Heart left ventricle (tissue), 13 donors: Measurements from ENCODE around the gene SURF6.

Source experiments
- POLR2A ChIP-seq, 2 donors: fragments of 450-650 bp; IDR thresholded peaks; one replicate each; pipeline ENCODE4 v1.6.1; 2017; ENCODE audit warnings: antibody characterized with exemption in 2 of 2, mild to moderate bottlenecking in 2 of 2, moderate library complexity in 2 of 2
- TF ChIP-seq, protein P1 (sequence below), 12 donors: fragments of 200-600 bp; sonication (generic) in 4 of 12; IDR thresholded peaks; one replicate each; pipeline versions ENCODE4 v1.5.0 to v1.8.0; 2018 to 2022; ENCODE audit warnings: antibody characterized with exemption in 12 of 12, mild to moderate bottlenecking in 5 of 12
- donor health status: ischemic (EF 13 %, LVEDD 7.1; RV severe dilation, severe dysfunction).
- donor health status: DM: no; HTN: yes; CAD: no.
- donor health status: DM: no; HTN: no; CAD: no.
- donor health status: ischemic (EF 25% LVEDD 6.9; RV normal size, moderate dysfunction).
- donor health status: ischemic (EF 25% LVEDD 5.7; RV mildly dilated, moderate dysfunction).
- donor health status: ischemic (EF 35%, LVEDD 5.7; RV mildly dilated, moderate dysfunction).
- donor health status: nonischemic (EF 11% LVEDD 7.7; RV severe dilation, severe dysfunction).
- donor health status: DM: yes; HTN: yes; CAD: no.
- donor health status: PGD.
- donor health status: ischemic (EF 29% LVEDD 5.4; RV normal size, mild dysfunction).
- donor health status: nonischemic (EF 23%, LVEDD 6.1; RV moderate dilation, normal function).

DNA sequence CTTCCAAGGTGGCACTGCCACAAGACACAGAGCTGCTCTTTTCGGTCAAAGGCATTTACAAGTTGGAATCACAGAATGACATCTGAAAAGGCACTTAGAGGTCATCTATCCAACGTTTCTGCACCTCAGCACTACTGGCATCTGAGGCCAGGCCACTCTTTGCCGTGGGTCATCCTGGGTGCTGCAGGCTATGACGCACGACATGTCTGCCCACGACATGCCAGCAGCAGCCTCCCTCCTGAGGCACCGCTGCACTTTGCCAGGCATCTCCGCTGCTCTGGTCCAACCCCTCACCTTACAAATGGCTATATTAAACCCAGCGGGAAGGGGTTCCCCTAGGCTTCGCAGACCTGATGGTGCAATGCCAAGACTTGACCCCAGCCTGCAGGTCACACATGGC, 31.8 kb upstream of the SURF6 start:
- TF ChIP-seq, protein P1, sequence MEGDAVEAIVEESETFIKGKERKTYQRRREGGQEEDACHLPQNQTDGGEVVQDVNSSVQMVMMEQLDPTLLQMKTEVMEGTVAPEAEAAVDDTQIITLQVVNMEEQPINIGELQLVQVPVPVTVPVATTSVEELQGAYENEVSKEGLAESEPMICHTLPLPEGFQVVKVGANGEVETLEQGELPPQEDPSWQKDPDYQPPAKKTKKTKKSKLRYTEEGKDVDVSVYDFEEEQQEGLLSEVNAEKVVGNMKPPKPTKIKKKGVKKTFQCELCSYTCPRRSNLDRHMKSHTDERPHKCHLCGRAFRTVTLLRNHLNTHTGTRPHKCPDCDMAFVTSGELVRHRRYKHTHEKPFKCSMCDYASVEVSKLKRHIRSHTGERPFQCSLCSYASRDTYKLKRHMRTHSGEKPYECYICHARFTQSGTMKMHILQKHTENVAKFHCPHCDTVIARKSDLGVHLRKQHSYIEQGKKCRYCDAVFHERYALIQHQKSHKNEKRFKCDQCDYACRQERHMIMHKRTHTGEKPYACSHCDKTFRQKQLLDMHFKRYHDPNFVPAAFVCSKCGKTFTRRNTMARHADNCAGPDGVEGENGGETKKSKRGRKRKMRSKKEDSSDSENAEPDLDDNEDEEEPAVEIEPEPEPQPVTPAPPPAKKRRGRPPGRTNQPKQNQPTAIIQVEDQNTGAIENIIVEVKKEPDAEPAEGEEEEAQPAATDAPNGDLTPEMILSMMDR (IDR thresholded peaks at IDR 0.05) = no peak
- no peak for TF ChIP-seq POLR2A (IDR thresholded peaks at IDR 0.05)
